ENCODE measurements around the gene UIMC1. TPM values are rescaled to one million over a fixed set of nuclear protein-coding genes. Genes with fewer than 3 reads are reported as not detected.

UIMC1 gene
- total RNA-seq, 1 donor from 2014 or later: 72.5 TPM

DNA sequence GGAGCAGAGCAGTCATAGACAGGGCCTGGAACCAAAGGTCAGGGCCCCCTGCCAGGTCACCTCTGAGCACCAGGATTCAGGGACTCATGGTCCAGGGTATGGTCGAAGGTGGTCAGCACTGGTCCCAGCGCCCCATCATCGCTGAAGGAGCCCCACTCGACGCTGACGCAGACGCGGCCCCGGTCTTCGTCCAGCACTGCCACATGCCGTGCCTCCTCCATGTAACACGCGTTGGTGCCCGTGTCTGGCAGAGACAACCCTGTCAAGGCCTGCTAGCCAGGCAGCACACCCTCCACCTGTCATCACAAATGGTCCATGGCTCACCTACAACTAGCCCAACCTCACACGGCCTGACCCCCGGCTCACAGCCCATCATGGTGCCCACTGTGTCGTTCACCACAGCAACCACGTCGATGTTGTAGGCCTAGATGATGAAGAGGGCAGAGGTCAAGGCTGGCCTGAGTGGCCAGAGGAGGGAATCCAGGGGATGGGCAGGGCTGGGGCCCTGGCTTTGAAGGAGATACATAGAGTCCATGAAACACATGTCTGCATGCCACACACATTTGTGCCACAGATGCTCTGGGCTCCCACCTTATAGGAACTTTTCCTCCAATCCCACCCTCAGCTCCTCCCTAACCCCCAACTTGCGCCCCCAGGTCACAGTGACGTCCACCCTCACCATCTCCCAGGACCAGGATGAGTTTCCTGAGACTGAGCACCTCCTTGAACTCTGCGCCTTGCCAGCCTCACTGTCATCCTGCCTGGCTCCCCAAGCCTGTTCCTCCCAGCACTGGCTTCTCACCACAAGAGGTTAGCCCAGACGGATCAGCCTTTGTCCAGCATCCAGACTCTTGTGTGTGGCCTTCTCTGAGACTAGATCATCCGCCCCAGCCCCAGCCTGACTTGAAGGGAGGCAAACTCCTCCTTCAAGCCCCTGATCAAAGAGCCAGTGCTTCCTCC, 117.0 kb downstream of the UIMC1 start:
- CTCF ChIA-PET: no interaction called here
- Mint-ChIP-seq H3K27me3 (peaks cover 9% of the 10 kb centered on the region), H3K27ac (no peak overlapping the region)

DNA sequence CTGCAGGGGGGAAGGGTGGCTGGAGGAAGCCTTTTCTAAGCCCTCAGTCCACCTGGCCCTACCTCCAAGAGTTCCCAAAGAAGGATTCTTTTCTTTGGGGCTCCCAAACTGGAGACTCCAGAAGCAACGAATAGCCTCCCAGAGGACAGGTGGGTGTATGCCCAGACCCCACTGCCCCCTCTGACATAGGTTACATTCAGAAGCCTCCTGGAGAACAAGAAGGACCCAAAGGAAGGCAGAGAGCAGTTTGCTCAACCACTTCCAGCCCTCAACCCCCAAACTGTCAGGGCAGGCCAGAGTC, 117.8 kb downstream of the UIMC1 start:
- H3K27ac Mint-ChIP-seq: no peak overlapping the region
- intact Hi-C loops (cut with micrococcal nuclease): no loop called here
- no peak for TF ChIP-seq CTCF (IDR thresholded peaks at IDR 0.05)
- no peaks in the 10 kb centered on the region for H3K9me3 Mint-ChIP-seq
- H3K4me1 Mint-ChIP-seq: no peaks in the 10 kb centered on the region
- ChIA-PET POLR2A (no interaction called here), CTCF (no interaction called here)
- ATAC-seq (ENCODE audit: low read depth) (no peak), DNase-seq (no peak)
- no peaks in the 10 kb centered on the region for H3K36me3 Mint-ChIP-seq (ENCODE audit: low read depth)
- H3K4me3 Mint-ChIP-seq: no peak overlapping the region
- H3K27me3 Mint-ChIP-seq: peaks cover 9% of the 10 kb centered on the region

More for the DNA sequence above, 117.0 kb downstream of the UIMC1 start:
- no peaks in the 10 kb centered on the region for H3K36me3 Mint-ChIP-seq (ENCODE audit: low read depth)
- no peak overlapping the region for H3K4me3 Mint-ChIP-seq
- no peaks in the 10 kb centered on the region for H3K9me3 Mint-ChIP-seq
- intact Hi-C loops (cut with micrococcal nuclease): no loop called here
- POLR2A ChIA-PET: no interaction called here
- ATAC-seq (ENCODE audit: low read depth): no peak
- TF ChIP-seq CTCF (IDR thresholded peaks at IDR 0.05): no peak
- DNase-seq: no peak
- H3K4me1 Mint-ChIP-seq: no peaks in the 10 kb centered on the region

DNA sequence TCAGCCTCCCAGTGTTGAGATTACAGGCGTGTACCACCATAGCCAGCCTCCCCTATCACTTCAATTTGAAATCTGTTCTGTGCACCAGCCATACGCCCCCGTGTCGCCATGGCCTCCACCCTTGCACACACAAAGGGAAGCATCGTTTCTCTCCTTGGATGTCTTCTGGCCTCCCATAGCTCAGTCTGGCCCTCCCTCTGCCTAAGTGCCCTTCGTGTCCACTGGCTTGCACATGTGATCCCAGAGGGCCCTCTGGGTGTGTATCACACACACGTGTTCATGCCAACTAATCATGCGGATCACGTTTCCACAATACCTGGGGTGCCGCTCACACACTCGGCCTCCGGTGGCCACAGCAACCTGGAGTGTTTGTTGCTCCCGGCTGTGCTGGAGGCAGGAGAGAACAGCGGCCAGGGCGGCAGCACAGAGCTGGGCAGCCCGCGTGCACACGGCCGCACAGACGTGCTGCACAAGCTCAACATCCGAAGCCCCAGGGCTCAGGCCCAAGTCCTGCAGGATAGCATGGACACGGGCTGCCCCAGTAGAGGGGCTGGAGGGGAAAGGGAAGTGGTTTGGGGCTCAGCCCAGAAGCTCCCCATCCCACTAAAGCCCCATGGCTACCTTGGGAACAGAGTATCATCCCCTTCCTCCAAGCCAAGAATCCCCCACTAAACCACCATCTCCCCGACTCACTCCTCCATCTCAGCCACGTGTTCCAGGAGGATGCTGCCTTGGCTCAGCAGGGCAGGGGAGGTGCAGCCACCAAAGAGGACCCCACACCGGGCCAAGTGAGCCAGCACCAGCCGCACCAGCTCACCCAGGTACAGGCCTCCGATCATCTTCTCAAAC, 118.3 kb downstream of the UIMC1 start:
- intact Hi-C loops (cut with micrococcal nuclease): no loop called here
- Mint-ChIP-seq H3K27me3 (peaks cover 9% of the 10 kb centered on the region), H3K27ac (no peak overlapping the region), H3K4me1 (no peaks in the 10 kb centered on the region), H3K36me3 (ENCODE audit: low read depth) (no peaks in the 10 kb centered on the region), H3K9me3 (no peaks in the 10 kb centered on the region), H3K4me3 (no peak overlapping the region)
- no peak for TF ChIP-seq CTCF (IDR thresholded peaks at IDR 0.05)
- no peak for ATAC-seq (ENCODE audit: low read depth)
- ChIA-PET POLR2A (no interaction called here), CTCF (no interaction called here)
- DNase-seq: no peak

DNA sequence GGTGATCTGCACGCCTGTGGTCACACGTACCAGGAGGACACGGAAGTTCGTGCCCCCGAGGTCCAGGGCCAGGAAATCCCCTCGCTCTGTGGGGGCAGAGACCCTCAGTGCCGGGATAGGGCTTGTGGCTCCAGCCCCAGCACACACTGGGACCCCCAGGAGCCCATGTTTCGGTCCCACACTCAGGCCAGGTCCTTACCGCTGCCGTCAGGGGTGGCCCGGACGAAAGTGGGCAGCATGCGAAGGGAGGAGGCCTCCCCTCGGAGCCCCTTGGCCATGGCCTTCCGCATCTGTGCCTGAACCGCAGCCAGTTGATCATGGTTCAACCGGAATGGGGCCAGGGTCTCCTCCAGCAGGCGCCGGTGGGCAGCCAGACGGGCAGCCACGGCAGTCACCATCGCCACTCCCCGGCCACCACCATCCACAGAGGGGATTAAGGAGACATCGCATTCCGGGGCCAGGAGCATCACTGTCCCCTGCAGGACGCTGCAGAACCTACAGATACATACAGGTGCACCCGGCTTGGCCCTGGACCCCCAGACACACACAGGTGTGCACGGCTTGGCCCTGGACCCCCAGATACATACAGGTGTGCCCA, 119.2 kb downstream of the UIMC1 start:
- H3K9me3 Mint-ChIP-seq: no peaks in the 10 kb centered on the region
- no peak for DNase-seq
- no peak overlapping the region for H3K27ac Mint-ChIP-seq
- ATAC-seq (ENCODE audit: low read depth): no peak
- H3K4me1 Mint-ChIP-seq: no peaks in the 10 kb centered on the region
- POLR2A ChIA-PET: no interaction called here
- H3K27me3 Mint-ChIP-seq: peaks cover 9% of the 10 kb centered on the region
- no peak for TF ChIP-seq CTCF (IDR thresholded peaks at IDR 0.05)
- H3K36me3 Mint-ChIP-seq (ENCODE audit: low read depth): no peaks in the 10 kb centered on the region
- H3K4me3 Mint-ChIP-seq: no peak overlapping the region
- CTCF ChIA-PET: no interaction called here
- intact Hi-C loops (cut with micrococcal nuclease): no loop called here

Data from activated B cell treated with CpG ODN at 0.5 μM for 24 hours (primary cell).